HG02938 (cell line): Measurements from ENCODE around the gene ARPC5L.

Experiments
- ATAC-seq: cut with Tn5 transposase; IDR thresholded peaks from one replicate; pipeline ENCODE4 v1.9.1; 2021; ENCODE audit warnings: mild to moderate bottlenecking, moderate library complexity; ENCODE audit not compliant: unreplicated experiment

Gene ARPC5L

DNA sequence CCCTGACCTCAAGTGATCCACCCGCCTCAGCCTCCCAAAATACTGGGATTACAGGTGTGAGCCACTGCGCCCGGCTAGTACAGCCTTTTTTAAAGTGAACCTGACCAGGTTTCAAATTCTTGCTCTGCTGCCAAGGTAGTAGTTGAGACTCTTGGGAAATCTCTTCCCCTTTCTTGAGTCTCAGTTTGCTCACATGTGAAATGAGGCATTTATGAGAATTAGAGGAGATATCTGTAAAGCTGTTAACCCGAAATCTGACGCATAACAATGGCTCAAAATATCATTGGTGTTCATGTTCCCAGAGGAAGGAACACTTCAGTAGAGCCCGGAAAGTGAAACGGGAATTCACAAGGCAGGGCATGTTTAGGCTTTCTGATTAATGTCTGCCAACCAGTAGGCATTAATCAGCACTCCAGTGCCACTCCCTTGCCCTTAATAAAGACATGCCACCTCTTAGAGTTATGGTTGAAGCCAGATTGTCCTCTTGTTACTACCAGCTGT is 1.5 kb downstream of the ARPC5L start:
- no peak for ATAC-seq

DNA sequence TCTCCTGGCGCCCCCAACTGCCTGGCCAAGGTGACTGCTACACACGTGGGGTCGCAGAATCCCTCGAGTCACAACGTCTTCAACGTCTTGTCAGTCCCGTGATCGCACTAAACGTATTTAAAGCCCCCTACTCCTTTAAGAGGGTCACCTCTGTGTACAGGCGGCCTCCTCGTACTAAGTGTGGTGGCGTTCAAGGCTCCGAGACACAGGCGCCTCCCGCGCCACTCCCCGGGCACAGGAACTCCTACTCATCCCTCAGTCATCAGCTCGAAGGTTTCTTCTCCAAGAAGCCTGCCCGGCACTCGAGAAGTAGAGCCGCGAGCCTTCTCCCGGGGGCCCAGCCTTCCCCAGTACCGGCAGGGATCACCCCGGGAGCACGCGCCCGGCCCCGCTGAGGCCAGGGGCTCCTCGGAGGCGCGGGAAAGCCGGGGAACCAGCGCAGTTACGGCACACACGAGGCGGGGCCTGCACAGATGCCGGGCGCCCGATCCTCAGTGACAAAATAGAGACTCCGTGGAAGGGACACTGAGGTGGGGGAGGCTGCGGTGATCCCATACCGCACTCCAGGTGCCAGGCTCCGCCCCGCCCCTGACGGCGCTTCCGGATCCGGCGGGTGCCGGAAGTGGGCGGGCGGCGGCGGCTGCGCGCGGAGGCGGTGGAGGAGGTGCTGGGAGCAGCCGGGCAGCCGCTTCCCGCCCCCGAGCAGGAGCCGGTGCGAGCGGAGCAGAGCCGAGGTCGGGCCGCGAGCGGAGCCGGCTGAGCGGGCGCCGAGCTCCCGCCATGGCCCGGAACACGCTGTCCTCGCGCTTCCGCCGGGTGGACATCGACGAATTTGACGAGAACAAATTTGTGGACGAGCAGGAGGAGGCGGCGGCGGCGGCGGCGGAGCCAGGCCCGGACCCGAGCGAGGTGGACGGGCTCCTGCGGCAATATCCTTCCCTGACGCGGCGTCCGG is 6.9 kb downstream of the ARPC5L start:
- peak; percentile 38 for ATAC-seq

DNA sequence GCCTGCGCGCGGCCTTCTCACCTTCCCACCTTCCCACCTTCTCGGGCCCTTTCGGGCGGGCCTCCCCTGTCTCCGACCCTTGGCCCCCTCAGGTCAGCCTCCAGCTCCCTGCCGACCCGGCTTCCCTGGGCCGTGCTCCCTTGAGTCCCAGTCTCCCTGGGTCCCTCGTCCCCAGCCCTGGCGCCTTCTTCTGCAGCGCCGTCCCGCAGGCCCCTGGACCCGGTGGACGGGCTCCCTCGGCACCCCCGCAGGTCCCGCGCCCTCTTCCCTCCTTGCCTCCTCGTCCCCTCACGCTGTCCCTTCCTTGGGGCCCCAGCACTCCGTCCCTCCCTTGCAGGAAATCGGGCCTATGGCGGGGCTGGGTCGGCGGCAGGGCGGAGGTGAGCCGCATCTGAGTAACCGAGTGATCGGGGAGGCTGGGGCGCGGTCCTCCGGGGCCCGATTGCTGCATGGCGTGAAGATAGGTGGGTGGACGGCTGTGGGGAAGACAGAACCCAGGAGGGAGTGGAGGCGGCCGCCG is 7.6 kb downstream of the ARPC5L start:
- peak; percentile 6 for ATAC-seq

- peak; percentile 43 for ATAC-seq
Measured at GRCh38 chr9:124869986-124870560, 8.1 kb downstream of the ARPC5L start.

- no peak for ATAC-seq
Measured at GRCh38 chr9:124870723-124871122, 8.8 kb downstream of the ARPC5L start.

GRCh38 chr9:124871156-124871561 is 9.2 kb downstream of the ARPC5L start:
- no peak for ATAC-seq

GRCh38 chr9:124873664-124874063 is 11.7 kb downstream of the ARPC5L start:
- no peak for ATAC-seq

GRCh38 chr9:124875501-124875900 is 13.6 kb downstream of the ARPC5L start:
- ATAC-seq = no peak

DNA sequence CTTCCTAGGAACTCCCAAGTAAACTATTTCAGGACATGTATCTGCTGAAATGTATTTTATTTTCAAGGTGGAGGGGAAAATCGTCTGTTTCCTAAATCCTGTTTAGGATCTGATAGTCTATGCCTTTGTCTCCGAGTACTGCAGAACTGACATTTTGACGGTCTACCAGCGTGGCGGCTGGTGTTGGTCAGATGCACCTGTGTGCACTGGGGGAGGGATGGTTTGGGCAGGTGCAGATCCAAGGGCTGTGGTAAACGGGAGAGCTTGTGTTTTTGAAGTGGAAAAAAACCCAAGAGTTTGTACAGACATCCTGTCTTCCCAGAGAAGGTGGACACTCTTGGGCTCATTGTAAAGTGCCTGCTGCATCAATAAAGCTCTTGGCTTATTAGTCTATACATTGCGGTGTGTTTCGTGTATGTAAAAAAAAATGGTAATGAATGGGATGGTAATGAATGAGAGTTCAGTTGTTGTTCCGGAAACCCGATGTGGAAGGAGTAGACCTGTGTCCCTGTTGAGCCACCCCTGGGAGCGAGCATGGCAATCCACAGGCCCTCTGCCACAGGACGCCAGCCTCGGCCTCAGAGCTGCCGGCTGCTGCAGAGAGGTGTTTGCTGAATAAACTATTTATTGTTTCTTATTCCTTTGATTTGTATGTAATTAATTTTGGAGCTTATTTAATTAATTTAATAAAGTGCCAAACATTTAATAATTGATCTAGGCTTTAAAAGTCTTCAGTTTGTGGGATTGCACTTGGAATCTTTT is 15.3 kb downstream of the ARPC5L start:
- ATAC-seq = no peak

DNA sequence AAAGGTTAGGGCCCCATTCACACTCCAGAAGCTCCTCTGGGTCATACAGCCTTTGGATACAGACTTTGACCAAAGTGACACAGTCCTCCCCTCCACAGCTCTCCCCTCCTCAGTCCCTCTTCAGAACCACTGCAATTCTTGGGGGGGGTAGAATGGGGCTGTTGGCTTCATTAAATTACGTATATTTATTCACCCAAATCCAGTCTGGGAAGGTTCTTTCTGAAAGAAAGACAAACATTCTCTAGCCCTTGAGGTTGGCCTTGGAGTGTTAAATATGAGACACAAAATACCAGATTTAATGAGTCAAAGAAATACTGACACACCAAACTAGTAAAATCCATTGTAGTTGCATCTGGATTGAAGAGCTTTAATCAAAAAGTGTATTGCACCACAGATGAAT is 16.1 kb downstream of the ARPC5L start:
- ATAC-seq = no peak

DNA sequence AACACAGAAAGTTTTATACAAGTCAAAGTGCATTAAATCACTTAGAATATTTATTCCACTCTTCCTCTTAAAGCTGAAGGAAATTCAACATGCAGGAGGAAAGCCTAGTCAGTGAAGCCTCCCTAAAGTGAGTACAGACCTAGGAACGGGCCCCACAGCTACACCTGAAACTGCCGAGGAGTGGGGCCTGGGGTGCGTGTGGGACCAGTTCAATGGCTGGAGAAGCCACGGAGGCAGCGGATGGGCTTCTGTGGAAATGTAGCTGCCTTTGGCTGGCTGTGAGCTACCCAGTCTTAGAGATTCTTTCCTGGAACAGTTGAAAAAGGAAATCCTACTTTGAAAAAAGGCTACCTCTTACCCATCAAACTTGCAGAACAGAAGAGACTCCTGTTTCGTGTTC is 16.6 kb downstream of the ARPC5L start:
- no peak for ATAC-seq

GRCh38 chr9:124879226-124879625 is 17.3 kb downstream of the ARPC5L start:
- no peak for ATAC-seq

- no peak for ATAC-seq
Measured at GRCh38 chr9:124880501-124880900, 18.6 kb downstream of the ARPC5L start.

- no peak for ATAC-seq
Measured at GRCh38 chr9:124881138-124881743, 19.3 kb downstream of the ARPC5L start.

- ATAC-seq = no peak
Measured at GRCh38 chr9:124882231-124882630, 20.3 kb downstream of the ARPC5L start.

GRCh38 chr9:124884376-124884775 is 22.4 kb downstream of the ARPC5L start:
- no peak for ATAC-seq

- ATAC-seq = no peak
Measured at GRCh38 chr9:124885551-124885950, 23.6 kb downstream of the ARPC5L start.

GRCh38 chr9:124886461-124886860 is 24.5 kb downstream of the ARPC5L start:
- no peak for ATAC-seq

GRCh38 chr9:124886866-124887492 is 25.0 kb downstream of the ARPC5L start:
- no peak for ATAC-seq

GRCh38 chr9:124887832-124888231 is 25.9 kb downstream of the ARPC5L start:
- no peak for ATAC-seq
